ENCODE data around the gene WHRN.

Gene WHRN

DNA sequence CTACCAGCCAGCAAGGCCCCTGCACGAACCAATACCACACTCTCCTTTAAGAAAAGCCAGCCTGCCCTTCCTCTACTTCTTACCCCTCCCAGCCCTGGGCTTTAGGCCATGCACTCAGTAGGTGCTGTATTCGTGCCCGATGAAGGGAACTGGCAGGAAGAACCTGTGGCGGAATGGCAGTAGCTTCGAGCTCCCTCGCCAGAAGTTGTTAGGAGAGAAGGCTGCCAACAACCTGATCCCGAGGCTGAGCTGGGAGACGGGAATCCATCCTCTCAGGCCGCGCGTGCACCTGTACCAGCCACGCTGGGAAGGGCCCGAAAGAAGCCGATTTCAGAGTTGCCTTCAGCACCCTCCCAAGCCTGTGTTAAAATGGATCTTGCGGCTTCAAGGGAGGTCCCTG, 72.2 kb downstream of the WHRN start:
- TF ChIP-seq, protein P1, sequence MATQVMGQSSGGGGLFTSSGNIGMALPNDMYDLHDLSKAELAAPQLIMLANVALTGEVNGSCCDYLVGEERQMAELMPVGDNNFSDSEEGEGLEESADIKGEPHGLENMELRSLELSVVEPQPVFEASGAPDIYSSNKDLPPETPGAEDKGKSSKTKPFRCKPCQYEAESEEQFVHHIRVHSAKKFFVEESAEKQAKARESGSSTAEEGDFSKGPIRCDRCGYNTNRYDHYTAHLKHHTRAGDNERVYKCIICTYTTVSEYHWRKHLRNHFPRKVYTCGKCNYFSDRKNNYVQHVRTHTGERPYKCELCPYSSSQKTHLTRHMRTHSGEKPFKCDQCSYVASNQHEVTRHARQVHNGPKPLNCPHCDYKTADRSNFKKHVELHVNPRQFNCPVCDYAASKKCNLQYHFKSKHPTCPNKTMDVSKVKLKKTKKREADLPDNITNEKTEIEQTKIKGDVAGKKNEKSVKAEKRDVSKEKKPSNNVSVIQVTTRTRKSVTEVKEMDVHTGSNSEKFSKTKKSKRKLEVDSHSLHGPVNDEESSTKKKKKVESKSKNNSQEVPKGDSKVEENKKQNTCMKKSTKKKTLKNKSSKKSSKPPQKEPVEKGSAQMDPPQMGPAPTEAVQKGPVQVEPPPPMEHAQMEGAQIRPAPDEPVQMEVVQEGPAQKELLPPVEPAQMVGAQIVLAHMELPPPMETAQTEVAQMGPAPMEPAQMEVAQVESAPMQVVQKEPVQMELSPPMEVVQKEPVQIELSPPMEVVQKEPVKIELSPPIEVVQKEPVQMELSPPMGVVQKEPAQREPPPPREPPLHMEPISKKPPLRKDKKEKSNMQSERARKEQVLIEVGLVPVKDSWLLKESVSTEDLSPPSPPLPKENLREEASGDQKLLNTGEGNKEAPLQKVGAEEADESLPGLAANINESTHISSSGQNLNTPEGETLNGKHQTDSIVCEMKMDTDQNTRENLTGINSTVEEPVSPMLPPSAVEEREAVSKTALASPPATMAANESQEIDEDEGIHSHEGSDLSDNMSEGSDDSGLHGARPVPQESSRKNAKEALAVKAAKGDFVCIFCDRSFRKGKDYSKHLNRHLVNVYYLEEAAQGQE (IDR thresholded peaks at IDR 0.05; ENCODE audit: insufficient read depth in 1 of 2, low read depth in 2 of 2, low read length in 2 of 2), result no peak
- TF ChIP-seq TAF1 (IDR thresholded peaks at IDR 0.05; ENCODE audit: borderline replicate concordance, insufficient read depth, low read length) (no peak), POLR2AphosphoS5 (IDR thresholded peaks at IDR 0.05; ENCODE audit: low read depth, low read length) (no peak), SIN3A (IDR thresholded peaks at IDR 0.05; ENCODE audit: borderline replicate concordance, insufficient read depth, low read length) (no peak), FOXP2 (optimal IDR thresholded peaks at IDR 0.05; ENCODE audit: borderline replicate concordance, extremely low read depth, extremely low read length, insufficient read depth) (no peak)

DNA sequence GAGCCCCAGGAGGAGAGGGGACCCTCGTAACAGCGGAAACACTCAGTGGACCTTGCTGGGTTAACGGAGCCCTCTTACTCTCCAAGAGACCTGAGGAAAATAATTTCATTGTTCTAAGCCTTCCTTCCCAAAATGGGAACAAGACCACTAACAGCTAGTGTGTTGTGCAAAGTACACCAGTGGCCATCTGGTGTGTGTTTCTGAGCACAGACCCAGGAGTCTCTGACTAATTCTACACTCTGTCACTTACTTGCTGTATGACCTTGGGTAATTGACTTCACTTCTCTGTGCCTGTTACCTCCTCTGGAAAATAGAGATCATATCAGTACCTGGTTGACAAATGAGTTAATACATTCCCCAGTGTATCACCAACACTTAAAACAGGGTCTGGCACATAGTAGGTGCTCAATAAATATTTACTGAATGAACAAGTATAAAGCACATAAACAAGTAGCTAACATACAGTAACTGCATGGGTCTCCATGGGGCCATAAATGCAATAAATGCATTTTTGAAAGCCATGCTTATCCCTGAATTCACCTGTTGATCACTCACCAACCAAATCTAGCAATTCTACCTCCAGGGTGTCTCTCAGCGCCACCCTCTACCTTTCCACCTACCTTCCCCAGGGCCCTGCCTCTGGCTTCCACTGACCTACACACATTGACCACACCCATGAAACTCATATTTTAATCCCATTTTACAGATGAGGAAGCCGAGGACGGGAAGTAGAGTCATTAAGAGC, 72.8 kb downstream of the WHRN start:
- TF ChIP-seq, protein P1 (IDR thresholded peaks at IDR 0.05; ENCODE audit: insufficient read depth in 1 of 2, low read depth in 2 of 2, low read length in 2 of 2), result no peak
- TF ChIP-seq POLR2AphosphoS5 (IDR thresholded peaks at IDR 0.05; ENCODE audit: low read depth, low read length) (no peak), SIN3A (IDR thresholded peaks at IDR 0.05; ENCODE audit: borderline replicate concordance, insufficient read depth, low read length) (no peak), TAF1 (IDR thresholded peaks at IDR 0.05; ENCODE audit: borderline replicate concordance, insufficient read depth, low read length) (no peak), FOXP2 (optimal IDR thresholded peaks at IDR 0.05; ENCODE audit: borderline replicate concordance, extremely low read depth, extremely low read length, insufficient read depth) (no peak)

DNA sequence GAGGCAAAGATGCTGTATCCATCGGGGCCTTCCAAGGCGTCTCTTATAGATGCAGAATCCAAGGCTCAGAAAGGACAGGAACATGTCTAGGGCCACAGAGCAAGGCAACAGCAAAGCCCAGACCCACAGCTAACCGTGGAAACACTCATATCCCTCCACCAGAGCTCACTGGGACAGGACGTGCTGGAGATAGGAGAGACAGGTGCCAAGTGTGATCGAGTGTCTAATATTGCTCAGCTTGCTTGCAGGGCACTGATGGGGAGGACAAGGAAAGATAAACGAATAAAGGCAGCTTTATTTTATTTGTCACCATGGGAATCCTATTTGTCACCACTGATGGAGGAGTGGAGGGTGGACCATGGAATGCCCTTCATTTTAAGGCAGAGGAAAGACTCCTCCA, 73.5 kb downstream of the WHRN start:
- no peak for TF ChIP-seq TAF1 (IDR thresholded peaks at IDR 0.05; ENCODE audit: borderline replicate concordance, insufficient read depth, low read length)
- TF ChIP-seq, protein P1 (IDR thresholded peaks at IDR 0.05; ENCODE audit: insufficient read depth in 1 of 2, low read depth in 2 of 2, low read length in 2 of 2), result no peak
- TF ChIP-seq FOXP2 (optimal IDR thresholded peaks at IDR 0.05; ENCODE audit: borderline replicate concordance, extremely low read depth, extremely low read length, insufficient read depth), result no peak
- no peak for TF ChIP-seq SIN3A (IDR thresholded peaks at IDR 0.05; ENCODE audit: borderline replicate concordance, insufficient read depth, low read length)
- no peak for TF ChIP-seq POLR2AphosphoS5 (IDR thresholded peaks at IDR 0.05; ENCODE audit: low read depth, low read length)

DNA sequence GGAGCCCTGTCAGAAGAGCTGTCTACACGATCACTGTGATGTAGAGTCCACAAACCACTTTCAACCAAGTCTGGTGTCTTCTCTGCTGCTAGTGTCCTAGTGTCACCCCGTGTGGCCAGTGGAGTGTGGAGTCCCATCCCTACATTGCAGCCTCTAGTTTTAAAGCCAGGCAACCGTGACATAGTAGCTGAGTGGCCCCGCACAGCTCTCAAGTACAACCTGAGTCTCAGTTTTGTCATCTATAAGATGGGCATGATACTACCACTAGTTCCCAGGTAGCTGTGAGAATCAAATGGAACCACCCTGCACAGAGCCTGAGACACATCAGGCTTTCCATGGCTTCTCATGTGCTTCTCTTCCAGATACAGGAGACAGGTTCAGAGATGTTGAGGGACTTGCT, 74.3 kb downstream of the WHRN start:
- TF ChIP-seq, protein P1 (IDR thresholded peaks at IDR 0.05; ENCODE audit: insufficient read depth in 1 of 2, low read depth in 2 of 2, low read length in 2 of 2), result no peak
- TF ChIP-seq POLR2AphosphoS5 (IDR thresholded peaks at IDR 0.05; ENCODE audit: low read depth, low read length) (no peak), SIN3A (IDR thresholded peaks at IDR 0.05; ENCODE audit: borderline replicate concordance, insufficient read depth, low read length) (no peak), TAF1 (IDR thresholded peaks at IDR 0.05; ENCODE audit: borderline replicate concordance, insufficient read depth, low read length) (no peak), FOXP2 (optimal IDR thresholded peaks at IDR 0.05; ENCODE audit: borderline replicate concordance, extremely low read depth, extremely low read length, insufficient read depth) (no peak)
